Liver (tissue), 3 donors: ENCODE data around the gene PDE9A.

Experiments
- NR2F2 ChIP-seq: IDR thresholded peaks from 2 replicates; pipeline ENCODE4 v1.6.1; 2016; ENCODE audit warnings: antibody characterized with exemption
- RAD21 ChIP-seq, 2 donors: IDR thresholded peaks; 2 replicates each; pipeline ENCODE4 v1.6.1; 2016; ENCODE audit warnings: antibody characterized with exemption in 2 of 2, mild to moderate bottlenecking in 2 of 2
- RXRA ChIP-seq, 2 donors: IDR thresholded peaks; 2 replicates each; pipeline ENCODE4 v1.6.1; 2017 to 2018; ENCODE audit warnings: antibody characterized with exemption in 2 of 2, mild to moderate bottlenecking in 1 of 2
- SP1 ChIP-seq: IDR thresholded peaks from 2 replicates; pipeline ENCODE4 v1.6.1; 2018; ENCODE audit warnings: antibody characterized with exemption, mild to moderate bottlenecking
- TAF1 ChIP-seq: conservative IDR thresholded peaks from 2 replicates; pipeline ENCODE4 v1.6.1; 2016; ENCODE audit warnings: antibody characterized with exemption, mild to moderate bottlenecking
- YY1 ChIP-seq: IDR thresholded peaks from 2 replicates; pipeline ENCODE4 v1.6.1; 2016; ENCODE audit warnings: antibody characterized with exemption, mild to moderate bottlenecking
- TF ChIP-seq, protein P1 (sequence below): fragments of 150-350 bp; IDR thresholded peaks from 2 replicates; pipeline ENCODE4 v1.5.1; 2017; ENCODE audit warnings: improper control_type of control experiment, low read depth, low read length; ENCODE audit not compliant: missing input control
- TF ChIP-seq, protein P2 (sequence below): IDR thresholded peaks from 2 replicates; pipeline ENCODE4 v1.6.1; 2016; ENCODE audit warnings: antibody characterized with exemption, mild to moderate bottlenecking
- TF ChIP-seq, protein P3 (sequence below): IDR thresholded peaks from 2 replicates; pipeline ENCODE4 v1.6.1; 2016; ENCODE audit warnings: antibody characterized with exemption
- donor health status: healthy.
- donor health status: healthy.

DNA sequence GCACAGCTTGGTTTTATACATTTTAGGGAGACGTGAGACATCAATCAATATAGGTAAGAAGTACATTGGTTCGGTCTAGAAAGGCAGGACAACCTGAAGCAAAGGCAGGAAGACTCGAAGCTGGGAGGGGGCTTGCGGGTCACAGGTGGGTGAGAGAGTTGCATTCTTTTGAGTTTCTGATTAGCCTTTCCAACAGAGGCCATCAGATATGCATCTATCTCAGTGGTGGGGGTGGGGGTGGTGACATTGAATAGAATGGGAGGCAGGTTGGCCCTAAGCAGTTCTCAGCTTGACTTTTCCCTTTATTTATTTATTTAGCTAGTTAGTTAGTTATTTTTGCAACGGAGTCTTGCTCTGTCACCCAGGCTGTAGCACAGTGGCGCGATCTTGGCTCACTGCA lies 140.4 kb downstream of the PDE9A start:
- TF ChIP-seq, protein P1, sequence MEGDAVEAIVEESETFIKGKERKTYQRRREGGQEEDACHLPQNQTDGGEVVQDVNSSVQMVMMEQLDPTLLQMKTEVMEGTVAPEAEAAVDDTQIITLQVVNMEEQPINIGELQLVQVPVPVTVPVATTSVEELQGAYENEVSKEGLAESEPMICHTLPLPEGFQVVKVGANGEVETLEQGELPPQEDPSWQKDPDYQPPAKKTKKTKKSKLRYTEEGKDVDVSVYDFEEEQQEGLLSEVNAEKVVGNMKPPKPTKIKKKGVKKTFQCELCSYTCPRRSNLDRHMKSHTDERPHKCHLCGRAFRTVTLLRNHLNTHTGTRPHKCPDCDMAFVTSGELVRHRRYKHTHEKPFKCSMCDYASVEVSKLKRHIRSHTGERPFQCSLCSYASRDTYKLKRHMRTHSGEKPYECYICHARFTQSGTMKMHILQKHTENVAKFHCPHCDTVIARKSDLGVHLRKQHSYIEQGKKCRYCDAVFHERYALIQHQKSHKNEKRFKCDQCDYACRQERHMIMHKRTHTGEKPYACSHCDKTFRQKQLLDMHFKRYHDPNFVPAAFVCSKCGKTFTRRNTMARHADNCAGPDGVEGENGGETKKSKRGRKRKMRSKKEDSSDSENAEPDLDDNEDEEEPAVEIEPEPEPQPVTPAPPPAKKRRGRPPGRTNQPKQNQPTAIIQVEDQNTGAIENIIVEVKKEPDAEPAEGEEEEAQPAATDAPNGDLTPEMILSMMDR: no peak
- TF ChIP-seq, protein P2, sequence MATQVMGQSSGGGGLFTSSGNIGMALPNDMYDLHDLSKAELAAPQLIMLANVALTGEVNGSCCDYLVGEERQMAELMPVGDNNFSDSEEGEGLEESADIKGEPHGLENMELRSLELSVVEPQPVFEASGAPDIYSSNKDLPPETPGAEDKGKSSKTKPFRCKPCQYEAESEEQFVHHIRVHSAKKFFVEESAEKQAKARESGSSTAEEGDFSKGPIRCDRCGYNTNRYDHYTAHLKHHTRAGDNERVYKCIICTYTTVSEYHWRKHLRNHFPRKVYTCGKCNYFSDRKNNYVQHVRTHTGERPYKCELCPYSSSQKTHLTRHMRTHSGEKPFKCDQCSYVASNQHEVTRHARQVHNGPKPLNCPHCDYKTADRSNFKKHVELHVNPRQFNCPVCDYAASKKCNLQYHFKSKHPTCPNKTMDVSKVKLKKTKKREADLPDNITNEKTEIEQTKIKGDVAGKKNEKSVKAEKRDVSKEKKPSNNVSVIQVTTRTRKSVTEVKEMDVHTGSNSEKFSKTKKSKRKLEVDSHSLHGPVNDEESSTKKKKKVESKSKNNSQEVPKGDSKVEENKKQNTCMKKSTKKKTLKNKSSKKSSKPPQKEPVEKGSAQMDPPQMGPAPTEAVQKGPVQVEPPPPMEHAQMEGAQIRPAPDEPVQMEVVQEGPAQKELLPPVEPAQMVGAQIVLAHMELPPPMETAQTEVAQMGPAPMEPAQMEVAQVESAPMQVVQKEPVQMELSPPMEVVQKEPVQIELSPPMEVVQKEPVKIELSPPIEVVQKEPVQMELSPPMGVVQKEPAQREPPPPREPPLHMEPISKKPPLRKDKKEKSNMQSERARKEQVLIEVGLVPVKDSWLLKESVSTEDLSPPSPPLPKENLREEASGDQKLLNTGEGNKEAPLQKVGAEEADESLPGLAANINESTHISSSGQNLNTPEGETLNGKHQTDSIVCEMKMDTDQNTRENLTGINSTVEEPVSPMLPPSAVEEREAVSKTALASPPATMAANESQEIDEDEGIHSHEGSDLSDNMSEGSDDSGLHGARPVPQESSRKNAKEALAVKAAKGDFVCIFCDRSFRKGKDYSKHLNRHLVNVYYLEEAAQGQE: no peak
- TF ChIP-seq TAF1 (no peak), YY1 (no peak), RAD21 (IDR thresholded peaks at IDR 0.05) (no peak), SP1 (no peak), RXRA (IDR thresholded peaks at IDR 0.05) (no peak), NR2F2 (no peak)
- TF ChIP-seq, protein P3, sequence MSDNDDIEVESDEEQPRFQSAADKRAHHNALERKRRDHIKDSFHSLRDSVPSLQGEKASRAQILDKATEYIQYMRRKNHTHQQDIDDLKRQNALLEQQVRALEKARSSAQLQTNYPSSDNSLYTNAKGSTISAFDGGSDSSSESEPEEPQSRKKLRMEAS: no peak
